ENCODE data around the gene MCRIP1.

Gene MCRIP1

GRCh38 chr17:81849457-81849856 lies 16.4 kb upstream of the MCRIP1 start:
- no peak overlapping the region for H3K27ac ChIP-seq (replicated peaks; ENCODE audit: low read length)
- peaks cover 5% of the 10 kb centered on the region for H3K79me1 ChIP-seq (ENCODE audit: low read depth, low read length)
- H4K91ac ChIP-seq (ENCODE audit: low read depth, low read length, poor library complexity), result no peak overlapping the region
- no peak overlapping the region for H2AFZ ChIP-seq (ENCODE audit: low read length)
- H2AK5ac ChIP-seq (ENCODE audit: low read depth, low read length), result no peak overlapping the region
- no peak for DNase-seq (ENCODE audit: low spot score)
- no peak overlapping the region for H2BK12ac ChIP-seq (ENCODE audit: low read length)
- H3K4me3 ChIP-seq (ENCODE audit: low read length in 2 of 2), result no peak overlapping the region
- no peak overlapping the region for H3K23ac ChIP-seq (ENCODE audit: low read depth, low read length, poor library complexity)
- no peak overlapping the region for H2BK120ac ChIP-seq (ENCODE audit: low read depth, low read length)
- no peak overlapping the region for H3K9ac ChIP-seq (ENCODE audit: low read depth, low read length, poor library complexity)
- H3K36me3 ChIP-seq (replicated peaks in 1 of 2; ENCODE audit: control insufficient read depth in 2 of 2, insufficient read depth in 2 of 2, low read length in 2 of 2), result peaks cover 60 to 79% of the 10 kb centered on the region in 2 donors
- H3K27me3 ChIP-seq (ENCODE audit: control insufficient read depth in 3 of 3, insufficient read depth in 3 of 3, low read depth in 1 of 3, low read length in 3 of 3), result no peaks in the 10 kb centered on the region
- H3K18ac ChIP-seq (ENCODE audit: low read length), result no peak overlapping the region
- no peak overlapping the region for H4K8ac ChIP-seq (ENCODE audit: low read depth, low read length)
- no CpG with 5 or more reads among the region's 12 CpGs for WGBS, 2 donors (ENCODE audit: extremely low coverage in 2 of 2, insufficient read length in 2 of 2, insufficient replicate concordance in 1 of 2)
- no peak overlapping the region for H3K4ac ChIP-seq (ENCODE audit: low read length)
- no peak overlapping the region for H3K14ac ChIP-seq (ENCODE audit: low read length)
- no peak overlapping the region for H2BK15ac ChIP-seq (ENCODE audit: low read length)
- H3K9me3 ChIP-seq (replicated peaks in 1 of 2; ENCODE audit: control insufficient read depth in 2 of 2, insufficient read depth in 1 of 2, low read depth in 1 of 2, low read length in 2 of 2), result no peaks in the 10 kb centered on the region
- no peaks in the 10 kb centered on the region for H3K4me1 ChIP-seq (ENCODE audit: control insufficient read depth in 2 of 2, insufficient read depth in 1 of 2, low read depth in 1 of 2, low read length in 2 of 2)
- no peak overlapping the region for H2BK5ac ChIP-seq (ENCODE audit: low read length)
- H3K4me2 ChIP-seq (ENCODE audit: insufficient read depth, low read length, poor library complexity, severe bottlenecking), result no peak overlapping the region

GRCh38 chr17:81846743-81847689 lies 13.9 kb upstream of the MCRIP1 start:
- no peak for DNase-seq (ENCODE audit: low spot score)
- Histone ChIP-seq H3K27me3 (ENCODE audit: control insufficient read depth in 3 of 3, insufficient read depth in 3 of 3, low read depth in 1 of 3, low read length in 3 of 3) (no peaks in the 10 kb centered on the region), H3K79me1 (ENCODE audit: low read depth, low read length) (peaks cover 5% of the 10 kb centered on the region), H3K14ac (ENCODE audit: low read length) (no peak overlapping the region), H4K91ac (ENCODE audit: low read depth, low read length, poor library complexity) (no peak overlapping the region), H3K9me3 (replicated peaks in 1 of 2; ENCODE audit: control insufficient read depth in 2 of 2, insufficient read depth in 1 of 2, low read depth in 1 of 2, low read length in 2 of 2) (no peaks in the 10 kb centered on the region), H3K9ac (ENCODE audit: low read depth, low read length, poor library complexity) (no peak overlapping the region), H3K27ac (replicated peaks; ENCODE audit: low read length) (no peak overlapping the region), H2AFZ (ENCODE audit: low read length) (no peak overlapping the region), H3K18ac (ENCODE audit: low read length) (no peak overlapping the region), H2AK5ac (ENCODE audit: low read depth, low read length) (no peak overlapping the region), H3K4me3 (ENCODE audit: low read length in 2 of 2) (no peak overlapping the region), H3K4me1 (ENCODE audit: control insufficient read depth in 2 of 2, insufficient read depth in 1 of 2, low read depth in 1 of 2, low read length in 2 of 2) (no peaks in the 10 kb centered on the region), H4K8ac (ENCODE audit: low read depth, low read length) (peak overlapping the region; percentile 4), H2BK120ac (ENCODE audit: low read depth, low read length) (no peak overlapping the region), H3K36me3 (replicated peaks in 1 of 2; ENCODE audit: control insufficient read depth in 2 of 2, insufficient read depth in 2 of 2, low read length in 2 of 2) (peaks cover 60 to 76% of the 10 kb centered on the region in 2 donors), H2BK5ac (ENCODE audit: low read length) (no peak overlapping the region), H3K4me2 (ENCODE audit: insufficient read depth, low read length, poor library complexity, severe bottlenecking) (no peak overlapping the region), H2BK15ac (ENCODE audit: low read length) (no peak overlapping the region), H2BK12ac (ENCODE audit: low read length) (no peak overlapping the region), H3K4ac (ENCODE audit: low read length) (no peak overlapping the region), H3K23ac (ENCODE audit: low read depth, low read length, poor library complexity) (no peak overlapping the region)
- WGBS, 2 donors (ENCODE audit: extremely low coverage in 2 of 2, insufficient read length in 2 of 2, insufficient replicate concordance in 1 of 2), result no CpG with 5 or more reads among the region's 24 CpGs

- Histone ChIP-seq H3K9me3 (replicated peaks in 1 of 2; ENCODE audit: control insufficient read depth in 2 of 2, insufficient read depth in 1 of 2, low read depth in 1 of 2, low read length in 2 of 2) (no peaks in the 10 kb centered on the region), H3K36me3 (replicated peaks in 1 of 2; ENCODE audit: control insufficient read depth in 2 of 2, insufficient read depth in 2 of 2, low read length in 2 of 2) (peaks cover 51 to 67% of the 10 kb centered on the region in 2 donors), H3K27me3 (ENCODE audit: control insufficient read depth in 3 of 3, insufficient read depth in 3 of 3, low read depth in 1 of 3, low read length in 3 of 3) (no peaks in the 10 kb centered on the region), H2AK5ac (ENCODE audit: low read depth, low read length) (no peak overlapping the region), H3K4ac (ENCODE audit: low read length) (no peak overlapping the region), H4K8ac (ENCODE audit: low read depth, low read length) (no peak overlapping the region), H3K23ac (ENCODE audit: low read depth, low read length, poor library complexity) (no peak overlapping the region), H2AFZ (ENCODE audit: low read length) (no peak overlapping the region), H3K18ac (ENCODE audit: low read length) (no peak overlapping the region), H3K4me1 (ENCODE audit: control insufficient read depth in 2 of 2, insufficient read depth in 1 of 2, low read depth in 1 of 2, low read length in 2 of 2) (no peaks in the 10 kb centered on the region), H3K4me2 (ENCODE audit: insufficient read depth, low read length, poor library complexity, severe bottlenecking) (no peak overlapping the region), H3K4me3 (ENCODE audit: low read length in 2 of 2) (no peak overlapping the region), H3K79me1 (ENCODE audit: low read depth, low read length) (peaks cover 5% of the 10 kb centered on the region), H3K9ac (ENCODE audit: low read depth, low read length, poor library complexity) (no peak overlapping the region), H2BK5ac (ENCODE audit: low read length) (no peak overlapping the region), H3K27ac (replicated peaks; ENCODE audit: low read length) (no peak overlapping the region), H2BK12ac (ENCODE audit: low read length) (no peak overlapping the region), H2BK120ac (ENCODE audit: low read depth, low read length) (no peak overlapping the region), H4K91ac (ENCODE audit: low read depth, low read length, poor library complexity) (no peak overlapping the region), H3K14ac (ENCODE audit: low read length) (no peak overlapping the region), H2BK15ac (ENCODE audit: low read length) (no peak overlapping the region)
- no peak for DNase-seq (ENCODE audit: low spot score)
- no CpG with 5 or more reads among the region's 38 CpGs for WGBS, 2 donors (ENCODE audit: extremely low coverage in 2 of 2, insufficient read length in 2 of 2, insufficient replicate concordance in 1 of 2)
Observed at GRCh38 chr17:81845881-81846742, 13.0 kb upstream of the MCRIP1 start.

DNA sequence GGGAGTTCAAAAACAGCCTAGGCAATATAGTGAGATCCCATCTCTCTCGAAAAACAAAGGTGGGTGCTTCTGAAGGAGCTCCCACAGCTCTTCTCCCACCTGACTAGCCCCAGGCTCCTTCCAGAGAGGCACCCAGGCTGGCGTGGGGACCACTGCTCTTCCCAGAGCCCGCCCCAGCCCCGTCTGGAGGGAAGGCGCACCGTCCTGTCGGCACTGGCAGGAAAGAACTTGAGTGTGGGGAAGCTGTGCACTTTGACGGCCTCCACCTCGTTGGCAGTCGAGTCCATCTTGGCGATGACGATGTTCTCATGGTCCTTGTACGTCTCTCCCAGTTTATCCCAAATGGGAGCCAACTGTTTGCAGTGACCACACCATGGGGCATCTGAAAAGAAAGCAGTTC lies 12.3 kb upstream of the MCRIP1 start:
- H2BK120ac ChIP-seq (ENCODE audit: low read depth, low read length), result no peak overlapping the region
- no peak overlapping the region for H3K27ac ChIP-seq (replicated peaks; ENCODE audit: low read length)
- no peak overlapping the region for H4K8ac ChIP-seq (ENCODE audit: low read depth, low read length)
- H3K4me1 ChIP-seq (ENCODE audit: control insufficient read depth in 2 of 2, insufficient read depth in 1 of 2, low read depth in 1 of 2, low read length in 2 of 2), result no peaks in the 10 kb centered on the region
- no peaks in the 10 kb centered on the region for H3K27me3 ChIP-seq (ENCODE audit: control insufficient read depth in 3 of 3, insufficient read depth in 3 of 3, low read depth in 1 of 3, low read length in 3 of 3)
- H3K4me3 ChIP-seq (ENCODE audit: low read length in 2 of 2), result no peak overlapping the region
- H2AK5ac ChIP-seq (ENCODE audit: low read depth, low read length), result no peak overlapping the region
- no peak overlapping the region for H3K4ac ChIP-seq (ENCODE audit: low read length)
- H3K23ac ChIP-seq (ENCODE audit: low read depth, low read length, poor library complexity), result no peak overlapping the region
- no CpG with 5 or more reads among the region's 13 CpGs for WGBS, 2 donors (ENCODE audit: extremely low coverage in 2 of 2, insufficient read length in 2 of 2, insufficient replicate concordance in 1 of 2)
- H3K14ac ChIP-seq (ENCODE audit: low read length), result no peak overlapping the region
- H2AFZ ChIP-seq (ENCODE audit: low read length), result no peak overlapping the region
- no peak overlapping the region for H3K18ac ChIP-seq (ENCODE audit: low read length)
- H2BK15ac ChIP-seq (ENCODE audit: low read length), result no peak overlapping the region
- peaks cover 7% of the 10 kb centered on the region for H3K79me1 ChIP-seq (ENCODE audit: low read depth, low read length)
- DNase-seq (ENCODE audit: low spot score), result no peak
- peaks cover 51 to 61% of the 10 kb centered on the region in 2 donors for H3K36me3 ChIP-seq (replicated peaks in 1 of 2; ENCODE audit: control insufficient read depth in 2 of 2, insufficient read depth in 2 of 2, low read length in 2 of 2)
- H4K91ac ChIP-seq (ENCODE audit: low read depth, low read length, poor library complexity), result no peak overlapping the region
- no peaks in the 10 kb centered on the region for H3K9me3 ChIP-seq (replicated peaks in 1 of 2; ENCODE audit: control insufficient read depth in 2 of 2, insufficient read depth in 1 of 2, low read depth in 1 of 2, low read length in 2 of 2)
- no peak overlapping the region for H2BK12ac ChIP-seq (ENCODE audit: low read length)
- no peak overlapping the region for H2BK5ac ChIP-seq (ENCODE audit: low read length)
- H3K4me2 ChIP-seq (ENCODE audit: insufficient read depth, low read length, poor library complexity, severe bottlenecking), result no peak overlapping the region
- H3K9ac ChIP-seq (ENCODE audit: low read depth, low read length, poor library complexity), result no peak overlapping the region

Data from neuronal stem cell (in vitro differentiated cells).